GM21619 (cell line): ENCODE data around the gene NR4A1.

ENCODE experiments used
- ATAC-seq: cut with Tn5 transposase; IDR thresholded peaks from one replicate; pipeline ENCODE4 v1.9.1; 2021; ENCODE audit not compliant: unreplicated experiment

The NR4A1 gene

GRCh38 chr12:52041035-52041434 lies 10.2 kb upstream of the NR4A1 start:
- ATAC-seq = no peak

DNA sequence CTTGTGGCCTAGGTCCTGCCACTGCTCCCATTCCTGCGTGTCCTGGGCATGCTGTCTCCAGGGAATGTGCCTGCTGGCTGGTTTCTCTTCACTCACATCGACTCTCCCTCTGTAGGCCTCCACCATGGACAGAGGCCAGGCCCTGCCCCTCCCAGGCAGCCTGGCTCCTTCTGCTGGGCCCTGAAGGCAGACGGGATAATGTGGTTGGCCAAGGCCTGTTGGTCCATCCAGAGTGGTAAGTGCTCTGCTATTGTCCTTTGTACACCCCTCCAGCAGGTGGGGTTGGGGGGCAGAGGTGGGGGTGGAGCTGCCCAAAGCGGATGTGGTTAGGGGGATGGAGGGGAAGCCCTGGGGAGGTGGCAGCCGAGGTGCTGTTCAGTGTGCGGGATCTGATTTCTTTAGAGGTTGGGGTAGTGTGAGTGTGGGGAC lies 9.5 kb upstream of the NR4A1 start:
- ATAC-seq = no peak

- no peak for ATAC-seq
Observed at GRCh38 chr12:52042706-52043385, 8.4 kb upstream of the NR4A1 start.

GRCh38 chr12:52043386-52044212 lies 7.6 kb upstream of the NR4A1 start:
- ATAC-seq = no peak

- no peak for ATAC-seq
Observed at GRCh38 chr12:52044292-52044983, 6.8 kb upstream of the NR4A1 start.

GRCh38 chr12:52045794-52046199 lies 5.4 kb upstream of the NR4A1 start:
- no peak for ATAC-seq

GRCh38 chr12:52046859-52047258 lies 4.4 kb upstream of the NR4A1 start:
- no peak for ATAC-seq

GRCh38 chr12:52049286-52049685 lies 2.0 kb upstream of the NR4A1 start:
- no peak for ATAC-seq

DNA sequence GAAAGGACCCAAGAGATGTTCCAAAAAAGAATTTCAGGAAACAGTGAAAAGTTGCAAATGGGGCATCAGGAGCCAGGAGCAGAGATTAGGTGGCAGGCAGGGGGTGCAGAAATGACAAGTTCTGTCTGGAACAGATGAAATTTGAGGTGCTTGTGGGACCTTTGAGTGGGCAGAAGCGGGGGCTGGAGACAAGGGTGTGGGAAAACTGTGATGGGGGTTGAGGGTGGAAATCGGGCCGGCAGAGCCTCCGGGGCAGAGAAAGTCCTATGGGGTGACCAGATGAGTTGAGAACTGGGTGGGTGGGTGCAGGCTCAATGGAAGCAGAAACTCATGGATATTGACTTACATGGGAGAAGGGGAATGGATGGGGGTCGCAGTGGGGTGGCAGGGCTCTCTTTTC lies 1.6 kb upstream of the NR4A1 start:
- no peak for ATAC-seq

DNA sequence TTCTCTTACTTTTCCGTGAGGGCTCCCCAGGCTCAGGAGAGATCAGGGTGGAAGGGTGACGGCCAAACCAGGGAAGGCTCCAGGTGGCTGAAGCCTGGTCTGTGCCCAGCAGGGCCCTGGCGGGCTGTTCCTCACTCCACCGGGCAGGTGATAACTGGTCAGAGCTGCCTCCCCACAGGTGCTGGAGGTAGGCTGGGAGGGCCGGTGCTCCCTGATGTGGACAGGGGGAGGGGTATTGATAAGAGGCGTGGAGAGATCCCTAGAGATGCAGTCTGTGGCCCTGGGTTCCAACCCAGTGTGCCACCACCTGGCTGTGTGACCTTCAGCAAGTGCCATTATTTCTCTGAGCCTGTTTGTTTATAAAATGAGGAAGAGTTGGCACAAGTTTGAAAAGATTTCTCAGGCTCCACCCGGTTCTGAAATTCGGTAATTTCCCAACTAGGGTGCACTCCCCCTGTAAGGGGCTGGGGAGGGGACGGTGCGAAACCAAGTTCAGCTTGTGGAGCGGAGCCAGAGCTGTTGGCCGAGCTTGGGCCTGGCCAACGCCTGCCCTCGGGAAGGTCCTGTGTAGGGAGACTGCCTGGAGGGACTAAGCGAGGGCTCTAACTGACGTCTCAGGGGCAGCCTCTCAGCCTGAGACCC lies 1.0 kb upstream of the NR4A1 start:
- ATAC-seq = no peak

- ATAC-seq = no peak
Observed at GRCh38 chr12:52052468-52053186, 1.4 kb downstream of the NR4A1 start.

GRCh38 chr12:52053536-52054209 lies 2.4 kb downstream of the NR4A1 start:
- ATAC-seq = no peak

DNA sequence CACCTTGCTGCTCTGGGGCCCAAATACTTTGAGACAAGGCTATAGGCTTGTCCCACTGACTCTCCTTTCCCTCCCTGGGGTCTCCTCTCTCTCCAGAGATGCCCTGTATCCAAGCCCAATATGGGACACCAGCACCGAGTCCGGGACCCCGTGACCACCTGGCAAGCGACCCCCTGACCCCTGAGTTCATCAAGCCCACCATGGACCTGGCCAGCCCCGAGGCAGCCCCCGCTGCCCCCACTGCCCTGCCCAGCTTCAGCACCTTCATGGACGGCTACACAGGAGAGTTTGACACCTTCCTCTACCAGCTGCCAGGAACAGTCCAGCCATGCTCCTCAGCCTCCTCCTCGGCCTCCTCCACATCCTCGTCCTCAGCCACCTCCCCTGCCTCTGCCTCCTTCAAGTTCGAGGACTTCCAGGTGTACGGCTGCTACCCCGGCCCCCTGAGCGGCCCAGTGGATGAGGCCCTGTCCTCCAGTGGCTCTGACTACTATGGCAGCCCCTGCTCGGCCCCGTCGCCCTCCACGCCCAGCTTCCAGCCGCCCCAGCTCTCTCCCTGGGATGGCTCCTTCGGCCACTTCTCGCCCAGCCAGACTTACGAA lies 3.1 kb downstream of the NR4A1 start:
- no peak for ATAC-seq

GRCh38 chr12:52054833-52055730 lies 3.8 kb downstream of the NR4A1 start:
- no peak for ATAC-seq

- no peak for ATAC-seq
Observed at GRCh38 chr12:52055731-52056711, 4.8 kb downstream of the NR4A1 start.

GRCh38 chr12:52056801-52057637 lies 5.8 kb downstream of the NR4A1 start:
- ATAC-seq = no peak
